Right atrium auricular region (tissue), 2 donors: ENCODE results near the gene SSU72. TPM values are rescaled to one million over a fixed set of nuclear protein-coding genes. Genes with fewer than 3 reads are reported as not detected.

Experiments used
- DNase-seq: peaks from one replicate; pipeline ENCODE4 v3.0.0-alpha.2; 2019; ENCODE audit warnings: low spot score
- H3K27ac ChIP-seq, 2 donors: fragments of 200-600 bp; sonication (generic); 1 replicate in 1 of 2; 2 replicates in 1 of 2; pipeline ENCODE4 v1.5.1; 2016 to 2019
- H3K27me3 ChIP-seq, 2 donors: fragments of 200-600 bp; sonication (generic); one replicate each; pipeline versions ENCODE4 v1.5.1 to v1.6.0; 2017 to 2019
- H3K36me3 ChIP-seq: fragments of 200-600 bp; sonication (generic); one replicate; pipeline ENCODE4 v1.5.1; 2016
- H3K4me1 ChIP-seq, 2 donors: fragments of 200-600 bp; sonication (generic); one replicate each; pipeline versions ENCODE4 v1.5.1 to v1.6.0; 2017 to 2019
- H3K4me3 ChIP-seq, 2 donors: fragments of 200-600 bp; sonication (generic); 1 replicate in 1 of 2; 2 replicates in 1 of 2; pipeline ENCODE4 v1.5.1; 2017 to 2019; ENCODE audit warnings: mild to moderate bottlenecking in 1 of 2, moderate library complexity in 1 of 2
- H3K9me3 ChIP-seq, 2 donors: fragments of 200-600 bp; sonication (generic); one replicate each; pipeline ENCODE4 v1.5.1; 2019
- CTCF ChIP-seq, 2 donors: fragments of 200-600 bp; sonication (generic); IDR thresholded peaks; one replicate each; pipeline ENCODE4 v1.5.1; 2019; ENCODE audit warnings: antibody characterized with exemption in 2 of 2
- total RNA-seq, 2 donors: library from RNA; depleted of rRNA; stranded (reverse); fragments of >200 nt; gene quantifications; one replicate each; pipeline ENCODE4 v1.1.0, GENCODE V29; 2016

SSU72 gene
- total RNA-seq, 2 donors from 2014 or later, result 98.3 to 121 TPM

GRCh38 chr1:1540818-1541628 is 33.6 kb downstream of the SSU72 start:
- no peak for DNase-seq
- peaks cover 0 to 36% of the 10 kb centered on the region in 2 donors for H3K4me1 ChIP-seq
- H3K27ac ChIP-seq, result peak overlapping the region; percentile 81 to 85

GRCh38 chr1:1540090-1540817 is 34.4 kb downstream of the SSU72 start, which contains the start of gene TMEM240:
TSS of gene TMEM240 (minus strand) at chr1:1540624. CDS start at chr1:1540346, 278 bp downstream.
- Histone ChIP-seq H3K4me1 (peaks cover 0 to 36% of the 10 kb centered on the region in 2 donors), H3K9me3 (no peaks in the 10 kb centered on the region), H3K36me3 (peaks cover 12% of the 10 kb centered on the region), H3K27me3 (no peaks in the 10 kb centered on the region), H3K27ac (peak within 1 kb of the TSS; percentile 81 to 85), H3K4me3 (peak within 1 kb of the TSS; percentile 72 to 75)
- peak; percentile 76 for DNase-seq
- TF ChIP-seq CTCF (IDR thresholded peaks at IDR 0.05), result no peak

More at GRCh38 chr1:1540818-1541628, 33.6 kb downstream of the SSU72 start:
- no peaks in the 10 kb centered on the region for H3K27me3 ChIP-seq
- H3K4me3 ChIP-seq, result peak overlapping the region; percentile 72 to 75
- peaks cover 12% of the 10 kb centered on the region for H3K36me3 ChIP-seq
- TF ChIP-seq CTCF (IDR thresholded peaks at IDR 0.05), result no peak
- H3K9me3 ChIP-seq, result no peaks in the 10 kb centered on the region

GRCh38 chr1:1539310-1540089 is 35.2 kb downstream of the SSU72 start:
- TF ChIP-seq CTCF (IDR thresholded peaks at IDR 0.05), result no peak
- Histone ChIP-seq H3K27me3 (no peaks in the 10 kb centered on the region), H3K4me3 (peak overlapping the region; percentile 72 to 75), H3K27ac (peak overlapping the region; percentile 81 to 85), H3K9me3 (no peaks in the 10 kb centered on the region), H3K36me3 (peaks cover 12% of the 10 kb centered on the region), H3K4me1 (peaks cover 0 to 34% of the 10 kb centered on the region in 2 donors)
- DNase-seq, result no peak

- no peak for TF ChIP-seq CTCF (IDR thresholded peaks at IDR 0.05)
These were observed 35.7 kb downstream of the SSU72 start for GRCh38 chr1:1538989-1539309.

GRCh38 chr1:1538334-1538733 is 36.3 kb downstream of the SSU72 start:
- DNase-seq, result no peak
- H3K9me3 ChIP-seq, result no peaks in the 10 kb centered on the region
- H3K4me3 ChIP-seq, result no peak overlapping the region
- H3K27me3 ChIP-seq, result no peaks in the 10 kb centered on the region
- H3K4me1 ChIP-seq, result peaks cover 0 to 27% of the 10 kb centered on the region in 2 donors
- H3K36me3 ChIP-seq, result peaks cover 12% of the 10 kb centered on the region
- no peak overlapping the region for H3K27ac ChIP-seq
- TF ChIP-seq CTCF (IDR thresholded peaks at IDR 0.05), result no peak

More at GRCh38 chr1:1538989-1539309, 35.7 kb downstream of the SSU72 start:
- peak overlapping the region; percentile 81 to 85 for H3K27ac ChIP-seq
- H3K36me3 ChIP-seq, result peaks cover 12% of the 10 kb centered on the region
- H3K9me3 ChIP-seq, result no peaks in the 10 kb centered on the region
- peak overlapping the region; percentile 72 to 75 for H3K4me3 ChIP-seq
- H3K4me1 ChIP-seq, result peaks cover 0 to 29% of the 10 kb centered on the region in 2 donors
- no peak for DNase-seq
- no peaks in the 10 kb centered on the region for H3K27me3 ChIP-seq
